ENCODE results near the gene FMO5. TPM values are rescaled to one million over a fixed set of nuclear protein-coding genes. Genes with fewer than 3 reads are reported as not detected.

The FMO5 gene
- polyA plus RNA-seq, 1 donor (not counting 4 experiments of a cell fraction or from before 2014, with no cell fraction given) = 0.31 TPM

DNA sequence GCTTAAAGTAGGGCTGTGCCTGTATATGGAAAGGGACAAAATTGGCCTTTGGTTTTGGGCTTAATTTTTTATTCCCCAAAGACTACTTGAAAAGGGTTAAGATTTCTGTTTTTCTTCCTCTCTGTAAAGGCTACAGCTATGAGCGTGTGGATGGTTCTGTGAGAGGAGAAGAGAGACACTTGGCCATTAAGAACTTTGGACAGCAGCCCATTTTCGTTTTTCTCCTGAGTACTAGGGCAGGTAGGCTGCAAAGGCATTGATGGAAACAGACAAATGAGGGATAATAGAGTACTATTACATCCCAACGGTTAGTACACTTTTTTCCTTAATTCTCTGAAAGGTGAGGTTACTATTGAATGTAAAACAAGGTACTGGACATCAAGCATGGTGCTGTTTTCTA, 46.9 kb upstream of the FMO5 start:
- Histone ChIP-seq H3K9me1 (ENCODE audit: control insufficient read depth, extremely low read depth, insufficient read depth, low read length) (no peaks in the 10 kb centered on the region), H3K27me3 (ENCODE audit: control insufficient read depth, extremely low read depth, insufficient read depth, low read length) (no peaks in the 10 kb centered on the region), H3K4me2 (ENCODE audit: control insufficient read depth, extremely low read depth, insufficient read depth, low read depth, low read length) (no peak overlapping the region), H3K9ac (ENCODE audit: control insufficient read depth, extremely low read depth, insufficient read depth, low read length) (no peak overlapping the region), H3K4me1 (ENCODE audit: control insufficient read depth, extremely low read depth, insufficient read depth, low read length) (peaks cover 16% of the 10 kb centered on the region), H3K27ac (ENCODE audit: control insufficient read depth, insufficient read depth, low read length) (no peak overlapping the region), H2AFZ (ENCODE audit: control insufficient read depth, low read length) (no peak overlapping the region), H3K9me3 (ENCODE audit: control insufficient read depth, low read depth, low read length) (no peaks in the 10 kb centered on the region), H3K79me2 (ENCODE audit: control insufficient read depth, insufficient read depth, low read length) (no peaks in the 10 kb centered on the region), H3K36me3 (ENCODE audit: control insufficient read depth in 2 of 2, extremely low read depth in 1 of 2, insufficient read depth in 2 of 2, low read length in 2 of 2) (peaks cover 22 to 47% of the 10 kb centered on the region in 2 experiments), H4K20me1 (ENCODE audit: control insufficient read depth, extremely low read depth, insufficient read depth, low read length) (no peaks in the 10 kb centered on the region), H3K4me3 (ENCODE audit: control insufficient read depth in 2 of 3, extremely low read depth in 1 of 3, insufficient read depth in 2 of 3, low read depth in 1 of 3, low read length in 3 of 3) (no peak overlapping the region)
- DNase-seq (ENCODE audit: low read depth, low spot score) (no peak), FAIRE-seq (no peak)
- dilution Hi-C loops (cut with MboI; ENCODE audit: extremely low pct_ligation_motif_present, low sequenced_read_pairs) = no loop called here
- no peak for TF ChIP-seq EZH2 (IDR thresholded peaks at IDR 0.05; ENCODE audit: low read length)
- TF ChIP-seq, protein P1, sequence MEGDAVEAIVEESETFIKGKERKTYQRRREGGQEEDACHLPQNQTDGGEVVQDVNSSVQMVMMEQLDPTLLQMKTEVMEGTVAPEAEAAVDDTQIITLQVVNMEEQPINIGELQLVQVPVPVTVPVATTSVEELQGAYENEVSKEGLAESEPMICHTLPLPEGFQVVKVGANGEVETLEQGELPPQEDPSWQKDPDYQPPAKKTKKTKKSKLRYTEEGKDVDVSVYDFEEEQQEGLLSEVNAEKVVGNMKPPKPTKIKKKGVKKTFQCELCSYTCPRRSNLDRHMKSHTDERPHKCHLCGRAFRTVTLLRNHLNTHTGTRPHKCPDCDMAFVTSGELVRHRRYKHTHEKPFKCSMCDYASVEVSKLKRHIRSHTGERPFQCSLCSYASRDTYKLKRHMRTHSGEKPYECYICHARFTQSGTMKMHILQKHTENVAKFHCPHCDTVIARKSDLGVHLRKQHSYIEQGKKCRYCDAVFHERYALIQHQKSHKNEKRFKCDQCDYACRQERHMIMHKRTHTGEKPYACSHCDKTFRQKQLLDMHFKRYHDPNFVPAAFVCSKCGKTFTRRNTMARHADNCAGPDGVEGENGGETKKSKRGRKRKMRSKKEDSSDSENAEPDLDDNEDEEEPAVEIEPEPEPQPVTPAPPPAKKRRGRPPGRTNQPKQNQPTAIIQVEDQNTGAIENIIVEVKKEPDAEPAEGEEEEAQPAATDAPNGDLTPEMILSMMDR (optimal IDR thresholded peaks at IDR 0.05 in 1 of 3, IDR thresholded peaks at IDR 0.05 in 1 of 3, conservative IDR thresholded peaks at IDR 0.05 in 1 of 3; ENCODE audit: extremely low read depth in 1 of 3, insufficient read depth in 2 of 3, low read length in 3 of 3) = no peak

DNA sequence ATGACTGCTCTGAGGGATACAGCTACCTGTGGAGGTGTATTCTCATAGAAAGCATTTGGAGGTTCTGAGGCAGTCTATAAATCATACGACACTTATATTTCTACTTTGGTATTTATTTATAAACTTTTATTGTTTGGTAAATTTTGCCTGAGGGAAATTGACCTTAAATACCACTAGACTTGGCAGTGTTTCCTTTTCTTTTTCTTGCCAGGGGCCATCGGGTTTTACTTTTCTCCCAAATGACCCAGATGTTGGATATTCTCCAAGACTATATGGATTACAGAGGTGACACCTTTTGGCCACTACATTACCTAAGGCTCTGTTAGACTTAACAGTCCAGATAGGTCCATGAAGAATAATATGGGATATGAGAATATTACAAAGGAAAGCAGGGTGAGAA, 45.6 kb upstream of the FMO5 start:
- dilution Hi-C loops (cut with MboI; ENCODE audit: extremely low pct_ligation_motif_present, low sequenced_read_pairs) = no loop called here
- Histone ChIP-seq H3K9me1 (ENCODE audit: control insufficient read depth, extremely low read depth, insufficient read depth, low read length) (no peaks in the 10 kb centered on the region), H4K20me1 (ENCODE audit: control insufficient read depth, extremely low read depth, insufficient read depth, low read length) (no peaks in the 10 kb centered on the region), H3K9me3 (ENCODE audit: control insufficient read depth, low read depth, low read length) (no peaks in the 10 kb centered on the region), H3K9ac (ENCODE audit: control insufficient read depth, extremely low read depth, insufficient read depth, low read length) (no peak overlapping the region), H3K36me3 (ENCODE audit: control insufficient read depth in 2 of 2, extremely low read depth in 1 of 2, insufficient read depth in 2 of 2, low read length in 2 of 2) (peaks cover 22 to 41% of the 10 kb centered on the region in 2 experiments), H3K4me3 (ENCODE audit: control insufficient read depth in 2 of 3, extremely low read depth in 1 of 3, insufficient read depth in 2 of 3, low read depth in 1 of 3, low read length in 3 of 3) (no peak overlapping the region), H3K27ac (ENCODE audit: control insufficient read depth, insufficient read depth, low read length) (no peak overlapping the region), H3K79me2 (ENCODE audit: control insufficient read depth, insufficient read depth, low read length) (no peaks in the 10 kb centered on the region), H3K4me2 (ENCODE audit: control insufficient read depth, extremely low read depth, insufficient read depth, low read depth, low read length) (no peak overlapping the region), H3K27me3 (ENCODE audit: control insufficient read depth, extremely low read depth, insufficient read depth, low read length) (no peaks in the 10 kb centered on the region), H3K4me1 (ENCODE audit: control insufficient read depth, extremely low read depth, insufficient read depth, low read length) (peaks cover 16% of the 10 kb centered on the region), H2AFZ (ENCODE audit: control insufficient read depth, low read length) (no peak overlapping the region)
- TF ChIP-seq EZH2 (IDR thresholded peaks at IDR 0.05; ENCODE audit: low read length) = no peak
- TF ChIP-seq, protein P1 (optimal IDR thresholded peaks at IDR 0.05 in 1 of 3, IDR thresholded peaks at IDR 0.05 in 1 of 3, conservative IDR thresholded peaks at IDR 0.05 in 1 of 3; ENCODE audit: extremely low read depth in 1 of 3, insufficient read depth in 2 of 3, low read length in 3 of 3) = no peak
- FAIRE-seq = no peak
- no peak for DNase-seq (ENCODE audit: low read depth, low spot score)

Measured in keratinocyte (primary cell).